ACC112 (cell line): ENCODE measurements around the gene RDH16.
A peak's percentile ranks its signal among the peaks of the same experiment; 100 is the strongest.
"Not testable (repeated sequence)": the region's sequence is repeated elsewhere in the genome, so short reads cannot be mapped to it uniquely, and the experiment has no call there.

ENCODE experiments used
- H2AFZ ChIP-seq: fragments of 200-600 bp; sonication (generic); one replicate; pipeline ENCODE4 v1.6.0; 2017; ENCODE audit warnings: antibody characterized with exemption, low read length; ENCODE audit not compliant: unreplicated experiment
- H3K27ac ChIP-seq: fragments of 200-600 bp; sonication (generic); 2 replicates; pipeline ENCODE4 v1.5.1; 2014; ENCODE audit warnings: low read depth, mild to moderate bottlenecking, antibody characterized with exemption, low read length, moderate library complexity
- H3K27me3 ChIP-seq: fragments of 200-600 bp; sonication (generic); 2 replicates; pipeline ENCODE4 v1.6.1; 2014; ENCODE audit warnings: mild to moderate bottlenecking, antibody characterized with exemption, low read length, moderate library complexity, mixed read lengths; ENCODE audit not compliant: insufficient read depth
- H3K36me3 ChIP-seq: fragments of 200-600 bp; sonication (generic); 2 replicates; pipeline ENCODE4 v1.6.1; 2016; ENCODE audit warnings: mild to moderate bottlenecking, antibody characterized with exemption, low read length, moderate library complexity, mixed read lengths; ENCODE audit not compliant: insufficient read depth
- H3K4me1 ChIP-seq: fragments of 200-600 bp; sonication (generic); one replicate; pipeline ENCODE4 v1.6.1; 2016; ENCODE audit warnings: low read length, mixed read lengths; ENCODE audit not compliant: insufficient read depth, unreplicated experiment, control insufficient read depth
- H3K4me3 ChIP-seq: fragments of 200-600 bp; sonication (generic); 2 replicates; pipeline ENCODE4 v1.5.1; 2014; ENCODE audit warnings: mild to moderate bottlenecking, low read depth, low read length
- H3K79me2 ChIP-seq: fragments of 200-600 bp; sonication (generic); one replicate; pipeline ENCODE4 v1.6.0; 2016; ENCODE audit warnings: low read length; ENCODE audit not compliant: control insufficient read depth, unreplicated experiment, insufficient read depth

RDH16 gene

DNA sequence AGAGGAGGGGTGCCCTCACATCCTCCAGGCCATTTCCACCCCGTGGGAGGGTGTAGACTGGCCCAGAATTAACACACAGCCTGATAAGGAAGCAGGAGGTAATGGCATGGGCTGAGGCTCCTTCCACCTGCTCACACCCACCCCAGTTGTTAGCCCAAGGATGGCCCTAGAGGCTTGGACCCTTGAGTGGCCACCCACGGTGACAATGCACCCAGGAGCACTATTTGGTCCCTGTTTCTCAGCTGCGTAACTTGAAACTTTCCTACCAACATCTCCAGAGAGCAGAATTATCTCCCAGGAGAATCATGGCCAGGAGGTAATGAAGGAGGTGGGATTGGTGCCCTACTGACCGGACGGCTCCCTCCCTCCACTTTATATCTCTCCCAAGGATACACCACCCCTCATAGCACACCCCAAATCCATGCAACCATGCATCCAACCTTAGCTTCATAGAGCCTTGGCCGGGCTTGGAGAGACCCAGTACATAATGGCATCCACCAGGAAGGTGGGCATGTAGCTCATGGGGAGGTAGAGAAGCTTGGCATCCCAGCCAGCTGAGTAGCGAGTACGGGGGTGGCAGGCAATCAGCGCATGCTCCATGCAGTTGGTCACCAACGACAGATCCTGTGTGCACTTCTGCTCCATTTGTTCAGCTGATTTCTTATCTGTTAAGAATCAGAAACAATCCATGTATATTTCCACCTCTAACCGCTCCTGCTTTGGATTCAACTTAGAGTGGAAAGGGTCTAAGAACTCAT, 5.6 kb downstream of the RDH16 start:
- H3K36me3 ChIP-seq: no peaks in the 10 kb centered on the region
- no peaks in the 10 kb centered on the region for H3K79me2 ChIP-seq
- no peak overlapping the region for H3K4me3 ChIP-seq
- H3K27ac ChIP-seq: no peak overlapping the region
- H3K27me3 ChIP-seq: peaks cover 61% of the 10 kb centered on the region
- H3K4me1 ChIP-seq: peaks cover 3% of the 10 kb centered on the region
- H2AFZ ChIP-seq: no peak overlapping the region

DNA sequence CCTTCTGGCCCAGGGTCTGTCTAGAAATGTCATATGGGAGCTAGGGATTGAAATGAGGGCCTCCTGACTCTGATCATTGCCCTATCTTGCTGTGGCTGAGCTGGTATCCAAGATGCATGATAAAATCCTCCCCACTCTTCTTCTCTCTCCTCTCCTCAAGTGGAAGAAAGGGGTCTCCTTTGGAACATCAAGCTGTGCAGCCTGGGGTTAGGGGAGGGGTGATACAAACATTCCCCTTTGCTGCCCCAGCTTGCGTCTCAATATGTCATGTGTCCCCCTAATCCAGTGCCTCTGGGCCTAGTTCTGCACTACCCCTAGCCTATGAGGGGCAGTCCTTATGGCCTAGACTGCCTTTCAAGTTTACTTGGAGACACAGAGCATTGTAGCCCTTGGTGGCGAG, 8.5 kb downstream of the RDH16 start:
- H3K4me1 ChIP-seq: no peaks in the 10 kb centered on the region
- no peak overlapping the region for H3K4me3 ChIP-seq
- H3K79me2 ChIP-seq: no peaks in the 10 kb centered on the region
- H3K36me3 ChIP-seq: no peaks in the 10 kb centered on the region
- peaks cover 46% of the 10 kb centered on the region for H3K27me3 ChIP-seq
- no peak overlapping the region for H2AFZ ChIP-seq
- H3K27ac ChIP-seq: no peak overlapping the region

DNA sequence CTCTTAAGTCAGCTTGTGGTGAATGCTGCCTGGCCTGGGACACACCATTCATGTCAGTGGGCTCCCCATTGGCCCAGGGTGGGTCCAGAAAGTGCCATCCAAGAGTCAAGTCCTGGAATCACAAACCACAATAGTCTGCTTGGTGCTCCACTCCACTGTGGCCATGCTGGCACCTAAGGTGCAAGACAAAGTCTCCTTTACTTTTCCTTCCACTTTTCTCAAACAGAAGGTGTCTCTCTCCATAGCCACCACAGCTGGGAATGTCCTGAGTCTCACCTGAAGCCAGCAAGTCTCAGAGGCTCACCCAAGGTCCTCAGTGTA, 9.0 kb downstream of the RDH16 start:
- Histone ChIP-seq H3K4me3 (no peak overlapping the region), H3K4me1 (no peaks in the 10 kb centered on the region), H3K36me3 (no peaks in the 10 kb centered on the region), H2AFZ (no peak overlapping the region), H3K27me3 (peaks cover 41% of the 10 kb centered on the region), H3K79me2 (no peaks in the 10 kb centered on the region), H3K27ac (no peak overlapping the region)

DNA sequence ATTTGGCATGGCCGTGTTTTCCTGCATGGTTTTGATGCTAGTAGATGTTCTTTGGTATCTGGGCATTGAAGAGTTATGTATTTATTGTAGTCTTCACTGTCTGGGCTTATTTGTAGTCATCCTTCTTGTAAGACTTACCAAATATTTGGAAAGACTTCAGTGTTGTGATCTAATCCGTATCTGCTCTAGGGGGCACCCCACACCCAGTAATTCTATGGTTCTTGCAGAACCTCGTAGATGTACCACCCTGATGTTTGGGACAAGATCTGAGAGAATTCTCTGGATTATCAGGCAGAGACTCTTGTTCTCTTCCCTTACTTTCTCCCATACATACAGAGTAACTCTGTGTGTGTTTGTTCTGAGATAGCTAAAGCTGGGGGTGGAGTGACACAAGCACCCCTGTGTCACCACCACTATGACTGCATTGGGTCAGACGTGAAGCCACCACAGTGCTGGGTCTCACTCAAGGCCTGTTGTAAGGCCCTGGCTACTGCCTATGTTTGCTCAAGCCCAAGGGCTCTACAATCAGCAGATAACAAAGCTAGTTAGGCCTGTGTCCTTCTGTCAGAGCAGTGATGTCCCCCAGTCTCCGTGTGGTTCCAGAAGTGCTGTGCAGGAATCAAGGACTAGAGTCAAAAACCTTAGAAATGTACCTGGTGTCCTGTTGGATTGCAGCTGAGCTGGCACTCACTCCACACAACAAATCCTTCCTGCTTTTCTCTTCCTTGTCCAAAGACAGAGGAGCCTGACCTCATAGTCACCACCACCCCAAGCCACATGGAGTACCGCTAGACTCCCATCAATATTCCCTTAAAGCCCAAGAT, 9.6 kb downstream of the RDH16 start:
- Histone ChIP-seq H3K4me3 (no peak overlapping the region), H3K36me3 (no peaks in the 10 kb centered on the region), H2AFZ (no peak overlapping the region), H3K4me1 (no peaks in the 10 kb centered on the region), H3K27me3 (peaks cover 35% of the 10 kb centered on the region), H3K79me2 (no peaks in the 10 kb centered on the region), H3K27ac (no peak overlapping the region)

DNA sequence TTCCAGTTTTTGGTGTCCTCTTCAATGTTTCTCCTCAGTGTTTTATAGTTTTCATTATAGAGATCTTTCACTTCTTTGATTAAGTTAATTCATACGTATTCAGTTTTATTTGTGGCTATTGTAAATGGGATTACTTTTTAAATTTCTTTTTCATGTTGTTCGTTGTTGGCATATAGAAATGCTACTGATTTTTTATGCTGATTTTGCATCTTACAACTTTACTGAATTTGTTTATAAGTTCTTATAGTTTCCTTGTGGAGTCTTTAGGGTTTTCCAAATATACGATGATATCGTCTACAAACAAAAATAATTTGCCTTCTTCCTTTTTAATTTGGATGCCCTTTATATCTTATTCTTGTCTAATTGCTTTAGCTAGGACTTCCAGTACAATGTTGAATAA, 13.5 kb downstream of the RDH16 start:
- no peak overlapping the region for H3K4me3 ChIP-seq
- H3K4me1 ChIP-seq: peaks cover 5% of the 10 kb centered on the region
- H3K79me2 ChIP-seq: no peaks in the 10 kb centered on the region
- no peak overlapping the region for H2AFZ ChIP-seq
- H3K27ac ChIP-seq: no peak overlapping the region
- no peaks in the 10 kb centered on the region for H3K36me3 ChIP-seq
- peaks cover 13% of the 10 kb centered on the region for H3K27me3 ChIP-seq

DNA sequence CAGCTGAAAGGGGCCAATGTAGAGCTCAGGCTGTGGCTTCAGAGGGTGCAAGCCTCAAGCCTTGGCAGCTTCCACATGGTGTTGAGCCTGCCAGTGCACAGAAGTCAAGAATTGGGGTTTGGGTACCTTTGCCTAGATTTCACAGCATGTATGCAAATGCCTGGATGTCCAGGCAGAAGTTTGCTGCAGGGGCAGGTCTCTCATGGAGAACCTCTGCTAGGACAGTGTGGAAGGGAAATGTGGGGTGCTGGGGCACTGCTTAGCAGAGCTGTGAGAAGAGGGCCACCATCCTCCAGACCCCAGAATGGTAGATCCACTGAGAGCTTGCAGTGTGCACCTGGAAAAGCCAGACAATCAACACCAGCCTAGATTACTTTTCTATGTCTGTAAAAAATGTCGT, 14.0 kb downstream of the RDH16 start:
- H3K27ac ChIP-seq: not testable (repeated sequence)

DNA sequence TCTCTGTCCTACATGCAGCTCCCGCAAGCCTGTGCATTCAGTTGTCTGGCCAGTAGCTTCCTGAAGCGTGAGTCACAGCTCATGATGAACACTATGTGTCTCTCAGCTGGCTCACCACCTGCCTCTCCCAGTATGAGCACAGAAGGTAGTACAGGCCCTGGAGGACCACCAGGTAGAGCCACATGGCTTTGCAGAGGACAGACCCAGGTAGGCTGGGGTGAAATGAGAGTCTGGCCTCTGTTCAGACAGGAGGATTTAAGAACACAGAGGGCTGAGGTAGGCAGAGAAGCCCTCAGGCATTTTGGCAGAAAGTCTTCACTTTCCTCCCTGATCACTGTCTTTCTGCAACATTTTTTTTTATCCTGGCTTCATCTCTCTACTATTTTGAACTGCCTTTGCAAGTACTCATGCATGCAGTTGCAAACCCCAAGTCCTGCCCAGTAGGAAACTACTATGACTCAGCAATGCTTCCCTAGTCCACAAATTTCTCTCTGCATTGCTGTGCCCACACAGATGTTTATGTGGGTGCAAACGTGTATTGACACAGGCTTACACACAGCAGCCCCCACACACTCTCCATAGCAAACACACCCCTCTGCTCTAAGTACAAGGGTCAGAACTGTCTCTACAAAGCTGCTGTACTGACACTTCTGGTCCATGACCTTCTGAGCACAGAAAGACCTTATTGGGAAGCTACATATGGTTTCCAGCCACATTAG, 15.9 kb downstream of the RDH16 start:
- Histone ChIP-seq H3K27ac (peak overlapping the region; percentile 46), H3K36me3 (no peaks in the 10 kb centered on the region), H3K79me2 (no peaks in the 10 kb centered on the region), H2AFZ (no peak overlapping the region), H3K4me3 (no peak overlapping the region), H3K4me1 (peaks cover 5% of the 10 kb centered on the region), H3K27me3 (peaks cover 20% of the 10 kb centered on the region; the same call in 1 of the 2 replicates)

More for the DNA sequence above, 14.0 kb downstream of the RDH16 start:
- not testable (repeated sequence) for H3K4me3 ChIP-seq, H3K79me2 ChIP-seq, H3K4me1 ChIP-seq, H3K36me3 ChIP-seq, H2AFZ ChIP-seq
- H3K27me3 ChIP-seq: peaks cover 13% of the 10 kb centered on the region

DNA sequence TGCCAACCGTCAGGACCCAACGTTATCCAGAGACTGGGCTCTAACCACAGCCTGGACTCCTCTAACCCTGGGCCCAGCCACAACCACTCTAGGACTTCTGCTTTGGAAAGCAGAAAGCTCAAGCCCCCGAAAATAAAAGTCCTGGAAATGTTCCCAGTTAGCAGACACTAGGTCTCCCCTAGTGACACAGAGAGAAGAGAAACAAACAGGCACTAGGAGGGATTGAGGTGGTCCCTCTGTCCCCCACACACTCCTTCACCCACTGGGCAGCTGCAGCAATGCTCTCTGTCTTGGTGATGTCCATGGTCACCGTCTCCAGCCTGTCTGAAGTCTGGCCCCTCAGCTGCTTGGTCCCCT, 16.5 kb downstream of the RDH16 start:
- H3K27me3 ChIP-seq: peaks cover 18% of the 10 kb centered on the region; the same call in 1 of the 2 replicates
- not testable (repeated sequence) for H2AFZ ChIP-seq, H3K4me1 ChIP-seq, H3K79me2 ChIP-seq, H3K4me3 ChIP-seq, H3K27ac ChIP-seq, H3K36me3 ChIP-seq

DNA sequence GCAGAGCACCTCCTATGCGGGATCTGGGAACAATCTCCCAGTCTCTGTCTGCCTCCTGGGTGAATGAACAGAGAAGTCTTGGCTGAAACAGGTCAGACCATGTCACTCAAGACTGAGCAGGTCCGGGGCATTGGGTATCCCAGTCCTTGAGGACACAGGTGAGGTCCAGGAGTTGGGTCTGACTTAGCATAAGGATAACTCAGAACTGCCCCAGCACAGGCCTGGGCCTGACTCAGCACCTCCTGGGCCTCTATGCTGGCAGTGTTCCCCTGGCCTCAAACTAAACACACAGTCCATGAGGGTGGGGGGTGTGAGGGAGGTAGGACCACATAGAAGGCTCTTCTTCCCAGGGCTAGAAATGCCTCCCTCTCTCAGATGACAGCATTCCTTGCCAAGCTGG, 21.7 kb downstream of the RDH16 start:
- Histone ChIP-seq H3K4me3 (no peak overlapping the region), H3K79me2 (no peaks in the 10 kb centered on the region), H3K27me3 (peaks cover 31% of the 10 kb centered on the region; the same call in 1 of the 2 replicates), H2AFZ (no peak overlapping the region), H3K36me3 (no peaks in the 10 kb centered on the region), H3K4me1 (peaks cover 5% of the 10 kb centered on the region), H3K27ac (no peak overlapping the region)

DNA sequence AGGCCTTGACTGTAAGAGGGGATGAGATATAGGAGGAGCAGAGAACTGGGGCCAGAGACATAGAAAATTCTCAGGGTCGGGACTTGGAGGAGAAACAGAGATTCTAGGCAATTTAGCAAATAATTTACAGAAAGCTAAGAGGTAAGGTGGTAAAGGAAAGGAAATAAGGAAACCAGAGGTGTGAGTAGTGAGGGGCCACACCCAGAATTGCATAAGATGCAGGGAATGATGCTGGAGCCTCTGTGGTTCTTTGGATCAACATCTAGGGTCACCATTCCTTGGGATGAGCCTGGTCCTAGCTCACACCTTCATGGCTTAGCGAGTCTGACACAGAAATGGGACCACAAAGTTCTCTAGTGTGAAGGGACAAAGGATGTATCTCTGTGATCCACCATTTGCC, 22.3 kb downstream of the RDH16 start:
- H3K27ac ChIP-seq: no peak overlapping the region
- peaks cover 5% of the 10 kb centered on the region for H3K4me1 ChIP-seq
- H2AFZ ChIP-seq: no peak overlapping the region
- no peaks in the 10 kb centered on the region for H3K79me2 ChIP-seq
- no peaks in the 10 kb centered on the region for H3K36me3 ChIP-seq
- no peak overlapping the region for H3K4me3 ChIP-seq
- peaks cover 31% of the 10 kb centered on the region; the same call in 1 of the 2 replicates for H3K27me3 ChIP-seq
